ENCODE measurements around the gene RPL28. TPM values are rescaled to one million over a fixed set of nuclear protein-coding genes. Genes with fewer than 3 reads are reported as not detected.
"Not testable (repeated sequence)": the region's sequence is repeated elsewhere in the genome, so short reads cannot be mapped to it uniquely, and the experiment has no call there.

The RPL28 gene
- total RNA-seq, 1 experiment from 2014 or later = 2,816 TPM

GRCh38 chr19:55405638-55406037 is 19.9 kb downstream of the RPL28 start:
- Mint-ChIP-seq H3K4me1 (ENCODE audit: insufficient read depth, unreplicated experiment) (peaks cover 21% of the 10 kb centered on the region), H3K4me3 (ENCODE audit: unreplicated experiment) (peak overlapping the region; percentile 94), H3K27me3 (ENCODE audit: insufficient read depth, unreplicated experiment) (no peaks in the 10 kb centered on the region), H3K36me3 (ENCODE audit: insufficient read depth, unreplicated experiment) (peaks cover 66% of the 10 kb centered on the region), H3K9me3 (ENCODE audit: unreplicated experiment) (no peaks in the 10 kb centered on the region), H3K27ac (ENCODE audit: low read depth, unreplicated experiment) (peak overlapping the region; percentile 99)
- TF ChIP-seq CTCF (IDR thresholded peaks at IDR 0.05; ENCODE audit: unreplicated experiment) = no peak
- BruUV-seq (replicated peaks) = no TSS peak
- DNase-seq (ENCODE audit: unreplicated experiment) = no peak
- CTCF ChIA-PET = interaction anchor here (0.5 to 1.9 kb wide), 6 partner anchors 62 to 1014 kb away, joined by 3 to 5 read pairs (median 4); no protein-coding TSS in a partner anchor
- intact Hi-C loops (cut with micrococcal nuclease) = no loop called here
- POLR2A ChIA-PET = interaction anchor here (0.7 to 6.1 kb wide), 4 partner anchors 17 to 265 kb away, joined by 3 to 57 read pairs (median 30); partner anchors contain the start of genes KMT5C, RPL28 and TMEM238

- Mint-ChIP-seq H3K27ac (ENCODE audit: low read depth, unreplicated experiment) (peak overlapping the region; percentile 99), H3K27me3 (ENCODE audit: insufficient read depth, unreplicated experiment) (no peaks in the 10 kb centered on the region), H3K4me3 (ENCODE audit: unreplicated experiment) (peak overlapping the region; percentile 94), H3K36me3 (ENCODE audit: insufficient read depth, unreplicated experiment) (peaks cover 66% of the 10 kb centered on the region), H3K4me1 (ENCODE audit: insufficient read depth, unreplicated experiment) (peaks cover 21% of the 10 kb centered on the region), H3K9me3 (ENCODE audit: unreplicated experiment) (no peaks in the 10 kb centered on the region)
- no TSS peak for BruUV-seq (replicated peaks)
- no peak for DNase-seq (ENCODE audit: unreplicated experiment)
- POLR2A ChIA-PET = interaction anchor here (0.7 to 6.1 kb wide), 10 partner anchors 12 to 266 kb away, joined by 3 to 57 read pairs (median 9); partner anchors contain the start of genes KMT5C, PPP6R1, RPL28 and TMEM238
- intact Hi-C loops (cut with micrococcal nuclease) = no loop called here
- TF ChIP-seq CTCF (IDR thresholded peaks at IDR 0.05; ENCODE audit: unreplicated experiment) = no peak
- CTCF ChIA-PET = interaction anchor here (1.1 to 1.9 kb wide), 3 partner anchors 61 to 265 kb away, joined by 5 read pairs; no protein-coding TSS in a partner anchor
Observed at GRCh38 chr19:55406091-55406825, 20.5 kb downstream of the RPL28 start.

- ChIA-PET CTCF (interaction anchor here (0.6 to 1.9 kb wide), 3 partner anchors 114 to 265 kb away, joined by 3 to 9 read pairs (median 5); no protein-coding TSS in a partner anchor), POLR2A (interaction anchor here (0.6 to 6.1 kb wide), 27 partner anchors 8 to 1288 kb away, joined by 3 to 57 read pairs (median 4); partner anchors contain the start of genes DNAAF3, HSPBP1, KMT5C and PPP6R1)
- H3K27ac Mint-ChIP-seq (ENCODE audit: low read depth, unreplicated experiment) = peak overlapping the region; percentile 99
- no peaks in the 10 kb centered on the region for H3K27me3 Mint-ChIP-seq (ENCODE audit: insufficient read depth, unreplicated experiment)
- no peak for DNase-seq (ENCODE audit: unreplicated experiment)
- BruUV-seq (replicated peaks) = TSS peak; percentile 60
- H3K4me1 Mint-ChIP-seq (ENCODE audit: insufficient read depth, unreplicated experiment) = peaks cover 21% of the 10 kb centered on the region
- intact Hi-C loops (cut with micrococcal nuclease) = no loop called here
- peak overlapping the region; percentile 94 for H3K4me3 Mint-ChIP-seq (ENCODE audit: unreplicated experiment)
- no peak for TF ChIP-seq CTCF (IDR thresholded peaks at IDR 0.05; ENCODE audit: unreplicated experiment)
- peaks cover 61% of the 10 kb centered on the region for H3K36me3 Mint-ChIP-seq (ENCODE audit: insufficient read depth, unreplicated experiment)
- no peaks in the 10 kb centered on the region for H3K9me3 Mint-ChIP-seq (ENCODE audit: unreplicated experiment)
Observed at GRCh38 chr19:55406826-55407549, 21.3 kb downstream of the RPL28 start.

GRCh38 chr19:55407550-55407799 is 21.7 kb downstream of the RPL28 start, which contains the start of gene UBE2S:
Gene UBE2S, minus strand, starts transcription at chr19:55407788. Its CDS starts 199 bp downstream, at chr19:55407589.
- Mint-ChIP-seq H3K27ac (ENCODE audit: low read depth, unreplicated experiment) (peak within 1 kb of the TSS; percentile 99), H3K4me3 (ENCODE audit: unreplicated experiment) (peak within 1 kb of the TSS; percentile 94), H3K4me1 (ENCODE audit: insufficient read depth, unreplicated experiment) (peaks cover 21% of the 10 kb centered on the region), H3K36me3 (ENCODE audit: insufficient read depth, unreplicated experiment) (peaks cover 56% of the 10 kb centered on the region)
- CTCF ChIA-PET = interaction anchor here (0.6 kb wide), 1 partner anchor 114 kb away, joined by 3 read pairs; no protein-coding TSS in a partner anchor
- DNase-seq (ENCODE audit: unreplicated experiment); H3K9me3 Mint-ChIP-seq (ENCODE audit: unreplicated experiment); intact Hi-C loops (cut with micrococcal nuclease); BruUV-seq (replicated peaks); H3K27me3 Mint-ChIP-seq (ENCODE audit: insufficient read depth, unreplicated experiment): not testable (repeated sequence)
- POLR2A ChIA-PET = interaction anchor here (0.6 to 6.1 kb wide), 25 partner anchors 8 to 1289 kb away, joined by 3 to 57 read pairs (median 4); partner anchors contain the start of genes DNAAF3, HSPBP1, KMT5C and PPP6R1
